GM19328 (cell line): ENCODE results near the gene ACACA.
"Not testable (repeated sequence)": the region's sequence is repeated elsewhere in the genome, so short reads cannot be mapped to it uniquely, and the experiment has no call there.

Experiments used
- ATAC-seq: cut with Tn5 transposase; IDR thresholded peaks from one replicate; pipeline ENCODE4 v1.9.1; 2021; ENCODE audit warnings: mild to moderate bottlenecking, moderate library complexity; ENCODE audit not compliant: unreplicated experiment

The ACACA gene

GRCh38 chr17:37188157-37188556, 218.5 kb downstream of the ACACA start:
- no peak for ATAC-seq

- ATAC-seq: no peak
These were observed 219.4 kb downstream of the ACACA start for GRCh38 chr17:37187262-37187661.

- no peak for ATAC-seq
These were observed 223.7 kb downstream of the ACACA start for GRCh38 chr17:37182786-37183465.

GRCh38 chr17:37180376-37180775, 226.3 kb downstream of the ACACA start:
- no peak for ATAC-seq

- no peak for ATAC-seq
These were observed 226.7 kb downstream of the ACACA start for GRCh38 chr17:37179893-37180292.

- no peak for ATAC-seq
These were observed 229.3 kb downstream of the ACACA start for GRCh38 chr17:37177254-37177870.

- ATAC-seq: no peak
These were observed 229.9 kb downstream of the ACACA start for GRCh38 chr17:37176723-37177122.

- ATAC-seq: no peak
These were observed 232.4 kb downstream of the ACACA start for GRCh38 chr17:37174205-37174604.

- no peak for ATAC-seq
These were observed 235.7 kb downstream of the ACACA start for GRCh38 chr17:37170881-37171425.

GRCh38 chr17:37168731-37169353, 237.8 kb downstream of the ACACA start:
- ATAC-seq: no peak

GRCh38 chr17:37167756-37168155, 238.9 kb downstream of the ACACA start:
- no peak for ATAC-seq

- ATAC-seq: no peak
These were observed 242.6 kb downstream of the ACACA start for GRCh38 chr17:37164057-37164456.

- no peak for ATAC-seq
These were observed 243.8 kb downstream of the ACACA start for GRCh38 chr17:37162800-37163199.

GRCh38 chr17:37160944-37161343, 245.7 kb downstream of the ACACA start:
- no peak for ATAC-seq

- no peak for ATAC-seq
These were observed 248.3 kb downstream of the ACACA start for GRCh38 chr17:37158290-37158689.

- ATAC-seq: no peak
These were observed 258.5 kb downstream of the ACACA start for GRCh38 chr17:37148156-37148555.

GRCh38 chr17:37147301-37147812, 259.3 kb downstream of the ACACA start:
- no peak for ATAC-seq

GRCh38 chr17:37146086-37147064, 260.3 kb downstream of the ACACA start:
- no peak for ATAC-seq

- no peak for ATAC-seq
These were observed 262.4 kb downstream of the ACACA start for GRCh38 chr17:37144075-37144701.

- not testable (repeated sequence) for ATAC-seq
These were observed 263.1 kb downstream of the ACACA start for GRCh38 chr17:37143558-37143957.
